ENCODE results near the gene C4orf51.

- TF ChIP-seq POLR2A (IDR thresholded peaks at IDR 0.05) (no peak), EP300 (IDR thresholded peaks at IDR 0.05) (no peak)
Observed at GRCh38 chr4:145686991-145687390, 7.0 kb downstream of the C4orf51 start.
